Measurements from ENCODE around the gene FBXL2. TPM values are rescaled to one million over a fixed set of nuclear protein-coding genes. Genes with fewer than 3 reads are reported as not detected.
"Not testable (repeated sequence)": the region's sequence is repeated elsewhere in the genome, so short reads cannot be mapped to it uniquely, and the experiment has no call there.

The FBXL2 gene
- total RNA-seq, 3 donors from 2014 or later: not detected

- not testable (repeated sequence) for H3K9me3 Mint-ChIP-seq; H3K36me3 Mint-ChIP-seq (ENCODE audit: insufficient read depth); H3K4me1 Mint-ChIP-seq (ENCODE audit: low read depth); DNase-seq; H3K4me3 Mint-ChIP-seq; H3K27me3 Mint-ChIP-seq (ENCODE audit: low read depth); ATAC-seq
These were observed 61.8 kb downstream of the FBXL2 start for GRCh38 chr3:33338936-33339465.

GRCh38 chr3:33339758-33340157 lies 62.5 kb downstream of the FBXL2 start:
- no peak for ATAC-seq
- Mint-ChIP-seq H3K9me3 (no peaks in the 10 kb centered on the region), H3K27me3 (ENCODE audit: low read depth) (no peaks in the 10 kb centered on the region), H3K4me3 (no peak overlapping the region), H3K36me3 (ENCODE audit: insufficient read depth) (no peaks in the 10 kb centered on the region), H3K4me1 (ENCODE audit: low read depth) (no peaks in the 10 kb centered on the region)
- DNase-seq: no peak

DNA sequence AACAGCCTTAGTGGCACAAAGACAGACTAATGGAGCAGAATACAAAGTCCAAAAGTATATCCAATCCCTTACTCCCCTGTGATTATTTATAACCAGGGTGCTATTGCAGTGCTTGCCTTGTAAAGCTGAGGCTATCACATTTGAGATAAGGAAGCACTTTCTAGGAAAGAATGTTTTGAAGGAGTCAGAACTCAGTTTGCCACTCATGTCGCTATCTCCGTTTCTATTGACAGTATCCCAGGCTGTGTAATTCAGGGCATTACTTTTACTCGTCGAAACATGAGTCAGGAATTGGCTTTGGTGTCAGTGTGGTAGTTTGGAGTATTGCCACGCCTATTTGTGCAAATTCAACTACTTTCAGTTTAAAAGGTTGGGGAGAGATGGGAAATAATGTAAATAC lies 78.4 kb downstream of the FBXL2 start:
- DNase-seq (no peak), ATAC-seq (no peak)
- Mint-ChIP-seq H3K4me3 (no peak overlapping the region), H3K36me3 (ENCODE audit: insufficient read depth) (no peaks in the 10 kb centered on the region), H3K27me3 (ENCODE audit: low read depth) (peaks cover 4% of the 10 kb centered on the region), H3K9me3 (no peaks in the 10 kb centered on the region), H3K4me1 (ENCODE audit: low read depth) (no peaks in the 10 kb centered on the region)

GRCh38 chr3:33358172-33358781 lies 81.0 kb downstream of the FBXL2 start:
- H3K36me3 Mint-ChIP-seq (ENCODE audit: insufficient read depth): no peaks in the 10 kb centered on the region
- H3K4me3 Mint-ChIP-seq: no peak overlapping the region
- H3K9me3 Mint-ChIP-seq: no peaks in the 10 kb centered on the region
- no peaks in the 10 kb centered on the region for H3K4me1 Mint-ChIP-seq (ENCODE audit: low read depth)
- ATAC-seq: no peak
- peaks cover 4% of the 10 kb centered on the region for H3K27me3 Mint-ChIP-seq (ENCODE audit: low read depth)
- DNase-seq: no peak

- no peaks in the 10 kb centered on the region for H3K36me3 Mint-ChIP-seq (ENCODE audit: insufficient read depth)
- no peaks in the 10 kb centered on the region for H3K4me1 Mint-ChIP-seq (ENCODE audit: low read depth)
- ATAC-seq: no peak
- no peak for DNase-seq
- H3K4me3 Mint-ChIP-seq: no peak overlapping the region
- peaks cover 4% of the 10 kb centered on the region for H3K27me3 Mint-ChIP-seq (ENCODE audit: low read depth)
- H3K9me3 Mint-ChIP-seq: no peaks in the 10 kb centered on the region
These were observed 83.0 kb downstream of the FBXL2 start for GRCh38 chr3:33360136-33360825.

GRCh38 chr3:33363113-33363800 lies 86.0 kb downstream of the FBXL2 start:
- Mint-ChIP-seq H3K9me3 (no peaks in the 10 kb centered on the region), H3K4me3 (no peak overlapping the region), H3K36me3 (ENCODE audit: insufficient read depth) (no peaks in the 10 kb centered on the region), H3K27me3 (ENCODE audit: low read depth) (peaks cover 3% of the 10 kb centered on the region), H3K4me1 (ENCODE audit: low read depth) (no peaks in the 10 kb centered on the region)
- DNase-seq (no peak), ATAC-seq (no peak)

DNA sequence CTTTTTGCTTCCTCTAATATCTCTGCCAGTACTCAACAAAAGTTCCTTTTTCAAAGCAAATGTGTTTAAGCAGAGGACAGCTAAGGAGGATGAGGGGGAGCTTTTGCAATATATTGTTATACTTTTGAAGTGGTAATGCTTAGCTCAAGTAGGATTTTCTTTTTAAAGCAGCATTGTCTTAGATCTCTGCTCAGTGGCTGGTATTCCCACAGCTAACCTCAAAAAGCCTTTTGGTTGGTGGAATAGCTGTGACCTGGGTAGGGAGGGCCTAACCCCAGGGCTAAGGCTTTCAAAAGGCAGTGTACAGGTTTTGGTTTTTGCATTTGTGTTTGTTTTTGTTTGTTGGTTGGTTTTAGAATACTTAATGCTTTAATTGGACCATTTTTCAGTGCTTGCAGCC lies 86.8 kb downstream of the FBXL2 start:
- H3K9me3 Mint-ChIP-seq: no peaks in the 10 kb centered on the region
- H3K27me3 Mint-ChIP-seq (ENCODE audit: low read depth): peaks cover 3% of the 10 kb centered on the region
- no peak for DNase-seq
- no peaks in the 10 kb centered on the region for H3K36me3 Mint-ChIP-seq (ENCODE audit: insufficient read depth)
- H3K4me1 Mint-ChIP-seq (ENCODE audit: low read depth): no peaks in the 10 kb centered on the region
- no peak overlapping the region for H3K4me3 Mint-ChIP-seq
- ATAC-seq: no peak

DNA sequence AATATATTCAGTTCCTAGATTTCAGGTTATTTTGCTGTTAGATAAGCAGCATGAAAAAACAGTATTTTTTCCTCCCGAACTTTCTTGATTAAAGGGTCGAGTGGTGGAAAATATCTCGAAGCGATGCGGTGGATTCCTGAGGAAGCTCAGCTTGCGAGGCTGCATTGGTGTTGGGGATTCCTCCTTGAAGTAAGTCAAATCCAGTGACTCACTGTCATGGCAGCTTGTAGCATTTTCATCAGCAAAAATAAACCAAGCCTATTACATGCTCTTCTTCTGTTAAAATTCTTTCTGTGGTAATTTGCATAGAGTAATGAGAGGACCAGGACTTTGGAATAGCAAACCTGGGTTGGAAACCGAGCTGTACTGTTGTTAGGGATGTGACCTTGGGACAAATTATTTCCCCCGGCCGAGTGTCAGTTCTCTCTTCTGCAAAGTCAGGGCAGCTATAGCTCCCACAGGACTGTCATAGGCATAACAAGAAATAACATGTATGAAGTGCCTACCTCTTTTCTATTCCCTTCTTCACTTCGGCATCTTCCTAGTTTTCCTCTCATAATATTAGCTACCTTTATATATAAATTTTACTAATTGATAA lies 87.4 kb downstream of the FBXL2 start:
- Mint-ChIP-seq H3K36me3 (ENCODE audit: insufficient read depth) (no peaks in the 10 kb centered on the region), H3K4me1 (ENCODE audit: low read depth) (no peaks in the 10 kb centered on the region), H3K9me3 (no peaks in the 10 kb centered on the region), H3K4me3 (no peak overlapping the region), H3K27me3 (ENCODE audit: low read depth) (peaks cover 3% of the 10 kb centered on the region)
- no peak for ATAC-seq
- no peak for DNase-seq

DNA sequence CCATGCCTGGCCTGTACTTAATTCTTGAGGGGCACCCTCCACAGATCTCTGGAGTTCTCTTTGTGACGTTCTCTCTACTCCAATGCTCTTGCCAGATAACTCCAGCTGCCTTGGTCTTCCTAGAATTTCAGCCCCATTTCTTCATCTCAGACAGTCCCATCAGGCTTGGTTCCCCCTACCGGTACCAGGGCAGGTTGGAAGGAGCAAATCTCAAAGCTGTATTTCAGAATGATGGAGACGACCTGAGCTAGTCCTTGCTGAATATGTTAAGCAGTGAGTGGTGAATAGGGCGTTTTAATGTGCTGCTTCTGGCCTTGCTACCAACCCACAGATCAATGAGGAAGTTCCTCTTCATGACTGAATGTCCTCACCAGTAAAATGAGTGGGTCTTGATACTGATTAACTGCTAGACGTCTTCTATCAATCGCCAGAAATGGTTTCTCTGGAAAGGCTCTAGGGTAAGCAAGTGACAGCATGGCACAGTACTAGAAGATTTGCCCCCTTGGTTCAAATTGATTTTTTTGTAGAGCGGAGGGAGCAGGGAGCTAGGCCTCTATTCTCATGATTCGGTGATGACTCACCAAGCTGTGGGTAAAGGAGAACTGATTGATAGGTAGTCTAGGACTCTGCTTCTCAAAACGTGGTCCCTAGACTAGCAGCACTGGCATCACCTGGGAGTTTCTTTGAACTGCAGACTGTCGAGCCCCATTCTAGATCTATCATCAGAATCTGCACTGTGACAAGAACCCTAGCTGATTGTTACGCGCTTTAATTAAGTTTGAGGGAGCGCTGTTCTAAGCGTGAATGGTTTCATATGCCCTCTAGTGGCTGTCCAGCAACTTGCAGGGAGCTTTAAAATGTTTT lies 95.2 kb downstream of the FBXL2 start:
- peak; percentile 90 to 96 for ATAC-seq

DNA sequence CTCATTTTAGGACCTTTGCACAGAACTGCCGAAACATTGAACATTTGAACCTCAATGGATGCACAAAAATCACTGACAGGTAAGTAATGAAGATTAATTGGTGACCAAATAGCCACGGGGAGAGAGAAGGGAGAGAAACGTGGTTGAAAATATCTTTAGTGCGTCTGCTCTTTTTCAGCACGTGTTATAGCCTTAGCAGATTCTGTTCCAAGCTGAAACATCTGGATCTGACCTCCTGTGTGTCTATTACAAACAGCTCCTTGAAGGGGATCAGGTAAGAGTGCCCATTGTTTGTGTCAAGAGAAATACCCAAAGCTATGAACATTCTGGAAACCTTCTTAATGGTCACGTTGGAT lies 95.8 kb downstream of the FBXL2 start:
- H3K36me3 Mint-ChIP-seq (ENCODE audit: insufficient read depth): no peaks in the 10 kb centered on the region
- no peaks in the 10 kb centered on the region for H3K9me3 Mint-ChIP-seq
- H3K4me1 Mint-ChIP-seq (ENCODE audit: low read depth): peaks cover 7% of the 10 kb centered on the region
- H3K27me3 Mint-ChIP-seq (ENCODE audit: low read depth): peaks cover 7% of the 10 kb centered on the region
- no peak overlapping the region for H3K4me3 Mint-ChIP-seq
- ATAC-seq (no peak), DNase-seq (no peak)

More for the DNA sequence above, 95.2 kb downstream of the FBXL2 start:
- peaks cover 7% of the 10 kb centered on the region for H3K4me1 Mint-ChIP-seq (ENCODE audit: low read depth)
- H3K36me3 Mint-ChIP-seq (ENCODE audit: insufficient read depth): no peaks in the 10 kb centered on the region
- peaks cover 9% of the 10 kb centered on the region for H3K27me3 Mint-ChIP-seq (ENCODE audit: low read depth)
- DNase-seq: peak; percentile 24
- H3K4me3 Mint-ChIP-seq: no peak overlapping the region
- no peaks in the 10 kb centered on the region for H3K9me3 Mint-ChIP-seq

DNA sequence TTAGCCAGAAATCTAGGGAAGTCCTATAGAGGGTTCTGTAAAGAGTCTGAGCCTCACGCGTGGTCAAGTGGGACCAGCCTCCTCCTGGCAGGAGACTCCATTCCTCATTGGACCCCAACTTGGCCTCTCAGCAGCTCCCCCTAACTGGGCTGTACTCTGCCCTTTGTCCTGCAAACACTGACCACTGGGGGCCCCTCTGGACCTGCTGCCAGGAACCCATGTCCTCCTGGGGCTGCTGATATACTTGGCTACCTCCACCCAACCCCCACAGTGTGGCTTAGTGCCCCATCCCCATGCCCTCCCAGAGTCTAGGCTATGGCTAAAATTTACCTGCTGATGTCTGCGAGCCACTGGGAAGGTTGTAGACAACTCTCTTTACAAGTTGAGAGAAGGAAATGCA lies 100.2 kb downstream of the FBXL2 start:
- no peak for ATAC-seq
- peaks cover 7% of the 10 kb centered on the region for H3K4me1 Mint-ChIP-seq (ENCODE audit: low read depth)
- H3K36me3 Mint-ChIP-seq (ENCODE audit: insufficient read depth): no peaks in the 10 kb centered on the region
- H3K27me3 Mint-ChIP-seq (ENCODE audit: low read depth): peaks cover 1% of the 10 kb centered on the region
- no peak overlapping the region for H3K4me3 Mint-ChIP-seq
- DNase-seq: no peak
- no peaks in the 10 kb centered on the region for H3K9me3 Mint-ChIP-seq

- Mint-ChIP-seq H3K4me1 (ENCODE audit: low read depth) (peaks cover 3% of the 10 kb centered on the region), H3K27me3 (ENCODE audit: low read depth) (peaks cover under 1% of the 10 kb centered on the region), H3K9me3 (no peaks in the 10 kb centered on the region), H3K4me3 (no peak overlapping the region), H3K36me3 (ENCODE audit: insufficient read depth) (no peaks in the 10 kb centered on the region)
- ATAC-seq (no peak), DNase-seq (no peak)
These were observed 100.7 kb downstream of the FBXL2 start for GRCh38 chr3:33377931-33378330.

DNA sequence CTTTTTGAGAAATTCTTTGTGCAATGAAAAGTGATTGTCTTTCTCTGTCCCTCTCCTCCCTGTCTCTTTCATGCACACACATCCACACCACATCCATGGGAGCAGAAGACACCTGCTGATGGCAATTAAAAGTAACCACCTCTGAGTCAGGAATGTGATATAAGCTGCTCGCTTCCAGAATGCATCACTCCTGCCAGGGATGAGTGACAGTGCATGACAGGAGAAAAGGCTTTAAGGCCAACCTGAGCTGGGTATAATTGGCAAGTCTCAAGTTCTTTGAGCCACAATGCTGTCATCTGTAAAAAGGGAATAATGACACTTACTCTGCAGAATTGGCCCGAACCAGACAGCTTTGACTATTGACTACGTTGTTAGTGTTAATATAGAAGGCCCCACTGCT lies 103.4 kb downstream of the FBXL2 start:
- H3K36me3 Mint-ChIP-seq (ENCODE audit: insufficient read depth): peaks cover 2% of the 10 kb centered on the region

DNA sequence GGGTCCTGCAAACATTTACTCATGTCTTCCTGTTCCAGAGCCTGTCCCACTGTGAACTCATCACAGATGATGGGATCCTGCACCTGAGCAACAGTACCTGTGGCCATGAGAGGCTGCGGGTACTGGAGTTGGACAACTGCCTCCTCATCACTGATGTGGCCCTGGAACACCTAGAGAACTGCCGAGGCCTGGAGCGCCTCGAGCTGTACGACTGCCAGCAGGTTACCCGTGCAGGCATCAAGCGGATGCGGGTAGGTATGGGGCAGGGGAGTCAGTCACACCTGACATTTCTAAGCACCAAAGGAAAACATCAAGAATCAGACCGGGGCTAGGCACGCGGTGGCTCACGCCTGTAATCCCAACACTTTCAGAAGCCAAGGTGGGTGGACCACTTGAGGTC lies 106.7 kb downstream of the FBXL2 start:
- DNase-seq (no peak), ATAC-seq (no peak)
- Mint-ChIP-seq H3K4me1 (ENCODE audit: low read depth) (peaks cover 9% of the 10 kb centered on the region), H3K9me3 (no peaks in the 10 kb centered on the region), H3K27me3 (ENCODE audit: low read depth) (no peaks in the 10 kb centered on the region), H3K4me3 (no peak overlapping the region), H3K36me3 (ENCODE audit: insufficient read depth) (peaks cover 13% of the 10 kb centered on the region)

More for the DNA sequence above, 103.4 kb downstream of the FBXL2 start:
- Mint-ChIP-seq H3K9me3 (no peaks in the 10 kb centered on the region), H3K4me3 (no peak overlapping the region), H3K4me1 (ENCODE audit: low read depth) (peaks cover 4% of the 10 kb centered on the region), H3K27me3 (ENCODE audit: low read depth) (no peaks in the 10 kb centered on the region)
- DNase-seq (no peak), ATAC-seq (no peak)

All from activated T-cell treated with anti-CD3 and anti-CD28 coated beads, Interleukin-2, amount 50 U/mL, for 4 hours (primary cell).